Measurements from ENCODE around the gene CTPS2. TPM values are rescaled to one million over a fixed set of nuclear protein-coding genes. Genes with fewer than 3 reads are reported as not detected.

CTPS2 gene
- polyA plus RNA-seq, 1 of the 3 experiments (the other 2 are of a cell fraction) = 6.1 TPM

DNA sequence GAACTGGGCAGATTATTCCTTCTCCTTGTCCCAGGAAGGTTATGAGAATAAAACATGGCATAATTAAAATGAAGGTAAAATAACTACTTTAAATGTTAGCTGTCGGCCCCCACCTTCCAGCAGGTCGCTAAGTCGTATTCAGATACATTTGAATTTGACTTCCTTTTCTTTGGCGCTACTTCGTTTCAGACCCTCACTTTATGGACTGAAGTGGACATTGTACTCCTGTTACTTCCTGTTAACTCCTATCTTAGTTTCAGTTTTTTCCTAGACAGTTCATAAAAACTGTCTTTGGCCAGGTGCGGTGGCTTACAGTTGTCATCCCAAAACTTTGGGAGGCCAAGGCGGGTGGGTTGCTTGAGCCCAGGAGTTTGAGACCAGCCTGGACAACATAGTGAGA, 12.6 kb upstream of the CTPS2 start:
- no peaks in the 10 kb centered on the region for H3K27me3 ChIP-seq (ENCODE audit: insufficient read depth)
- H3K9me3 ChIP-seq = no peaks in the 10 kb centered on the region
- ChIA-PET POLR2A (no interaction called here), CTCF (interaction anchor here (0.5 kb wide), 1 partner anchor 490 kb away, joined by 3 read pairs; no protein-coding TSS in a partner anchor)
- no peak for TF ChIP-seq SIN3A (IDR thresholded peaks at IDR 0.05; ENCODE audit: borderline replicate concordance, low read depth, low read length)
- no peak for TF ChIP-seq JUND (IDR thresholded peaks at IDR 0.05)
- no peak for TF ChIP-seq MXI1 (IDR thresholded peaks at IDR 0.05; ENCODE audit: low read depth, low read length)
- no peak for TF ChIP-seq RXRA (IDR thresholded peaks at IDR 0.05; ENCODE audit: borderline replicate concordance, low read depth)
- TF ChIP-seq FOSL2 (IDR thresholded peaks at IDR 0.05; ENCODE audit: borderline replicate concordance, low read depth) = no peak
- TF ChIP-seq NFIC (IDR thresholded peaks at IDR 0.05; ENCODE audit: borderline replicate concordance) = no peak
- TF ChIP-seq, protein P1, sequence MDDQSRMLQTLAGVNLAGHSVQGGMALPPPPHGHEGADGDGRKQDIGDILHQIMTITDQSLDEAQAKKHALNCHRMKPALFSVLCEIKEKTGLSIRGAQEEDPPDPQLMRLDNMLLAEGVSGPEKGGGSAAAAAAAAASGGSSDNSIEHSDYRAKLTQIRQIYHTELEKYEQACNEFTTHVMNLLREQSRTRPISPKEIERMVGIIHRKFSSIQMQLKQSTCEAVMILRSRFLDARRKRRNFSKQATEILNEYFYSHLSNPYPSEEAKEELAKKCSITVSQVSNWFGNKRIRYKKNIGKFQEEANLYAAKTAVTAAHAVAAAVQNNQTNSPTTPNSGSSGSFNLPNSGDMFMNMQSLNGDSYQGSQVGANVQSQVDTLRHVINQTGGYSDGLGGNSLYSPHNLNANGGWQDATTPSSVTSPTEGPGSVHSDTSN (IDR thresholded peaks at IDR 0.05) = no peak
- no peak for DNase-seq
- no peak overlapping the region for H2AFZ ChIP-seq (ENCODE audit: low read depth)
- H3K9ac ChIP-seq = no peak overlapping the region
- H3K4me3 ChIP-seq (ENCODE audit: low read depth in 2 of 2, low read length in 1 of 2) = no peak overlapping the region
- H3K36me3 ChIP-seq (replicated peaks in 1 of 2; ENCODE audit: control insufficient read depth in 1 of 2, insufficient read depth in 2 of 2, low read length in 1 of 2) = peaks cover 10 to 26% of the 10 kb centered on the region in 2 experiments
- peaks cover 99% of the 10 kb centered on the region for H3K79me2 ChIP-seq (ENCODE audit: insufficient read depth)
- H3K9me2 ChIP-seq = no peaks in the 10 kb centered on the region
- peaks cover 0 to 4% of the 10 kb centered on the region in 2 experiments; a peak in 1 of 4 replicates for H3K4me1 ChIP-seq (ENCODE audit: control insufficient read depth in 1 of 2, insufficient read depth in 2 of 2, low read depth in 1 of 2, low read length in 1 of 2)
- H3K27ac ChIP-seq (ENCODE audit: low read depth in 2 of 2, low read length in 1 of 2) = no peak overlapping the region
- peaks cover 41% of the 10 kb centered on the region for H4K20me1 ChIP-seq (ENCODE audit: insufficient read depth)
- whole genome bisulfite sequencing (ENCODE audit: low lambda C conversion rate) = 95% methylated on average over 7 of the region's 7 CpGs
- H3K4me2 ChIP-seq = no peak overlapping the region
- H3F3A ChIP-seq (replicated peaks; ENCODE audit: insufficient read depth) = no peaks in the 10 kb centered on the region

DNA sequence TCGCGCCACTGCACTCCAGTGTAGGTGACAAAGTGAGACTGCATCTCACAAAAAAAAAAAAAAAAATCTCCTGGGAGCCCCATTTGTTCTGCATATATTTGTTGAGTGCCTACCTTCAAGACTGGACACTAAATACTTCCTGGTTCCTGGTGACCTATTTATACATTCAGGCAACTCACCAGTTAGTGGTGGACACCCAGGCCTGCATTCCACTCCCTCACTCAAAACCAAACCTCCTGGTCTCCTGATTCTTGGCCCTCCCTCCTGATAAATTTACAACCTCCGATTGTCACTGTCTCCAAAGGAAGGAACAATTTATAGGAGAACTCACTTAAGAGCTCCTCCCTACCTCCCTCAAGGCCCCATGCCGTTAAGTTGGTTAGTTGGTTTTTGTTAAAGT, 10.0 kb upstream of the CTPS2 start:
- H3K9ac ChIP-seq = no peak overlapping the region
- peaks cover 41% of the 10 kb centered on the region for H4K20me1 ChIP-seq (ENCODE audit: insufficient read depth)
- 94% methylated on average over 4 of the region's 4 CpGs for WGBS (ENCODE audit: low lambda C conversion rate)
- no peak overlapping the region for H3K27ac ChIP-seq (ENCODE audit: low read depth in 2 of 2, low read length in 1 of 2)
- H3F3A ChIP-seq (replicated peaks; ENCODE audit: insufficient read depth) = peaks cover 7% of the 10 kb centered on the region
- no peaks in the 10 kb centered on the region for H3K27me3 ChIP-seq (ENCODE audit: insufficient read depth)
- no peaks in the 10 kb centered on the region for H3K9me3 ChIP-seq
- H3K36me3 ChIP-seq (replicated peaks in 1 of 2; ENCODE audit: control insufficient read depth in 1 of 2, insufficient read depth in 2 of 2, low read length in 1 of 2) = peaks cover 7 to 10% of the 10 kb centered on the region in 2 experiments
- ChIA-PET POLR2A (interaction anchor here (0.8 kb wide), 1 partner anchor 16 kb away, joined by 3 read pairs; no protein-coding TSS in a partner anchor), CTCF (interaction anchor here (0.6 to 1.6 kb wide), 2 partner anchors 12 to 975 kb away, joined by 3 to 4 read pairs; no protein-coding TSS in a partner anchor)
- no peaks in the 10 kb centered on the region for H3K9me2 ChIP-seq
- H3K4me1 ChIP-seq (ENCODE audit: control insufficient read depth in 1 of 2, insufficient read depth in 2 of 2, low read depth in 1 of 2, low read length in 1 of 2) = peaks cover 0 to 7% of the 10 kb centered on the region in 2 experiments; a peak in 2 of 4 replicates
- H2AFZ ChIP-seq (ENCODE audit: low read depth) = no peak overlapping the region
- no peak for DNase-seq
- peaks cover 78% of the 10 kb centered on the region for H3K79me2 ChIP-seq (ENCODE audit: insufficient read depth)
- no peak overlapping the region for H3K4me3 ChIP-seq (ENCODE audit: low read depth in 2 of 2, low read length in 1 of 2)
- TF ChIP-seq ELF1 (IDR thresholded peaks at IDR 0.05) = no peak
- H3K4me2 ChIP-seq = no peak overlapping the region

DNA sequence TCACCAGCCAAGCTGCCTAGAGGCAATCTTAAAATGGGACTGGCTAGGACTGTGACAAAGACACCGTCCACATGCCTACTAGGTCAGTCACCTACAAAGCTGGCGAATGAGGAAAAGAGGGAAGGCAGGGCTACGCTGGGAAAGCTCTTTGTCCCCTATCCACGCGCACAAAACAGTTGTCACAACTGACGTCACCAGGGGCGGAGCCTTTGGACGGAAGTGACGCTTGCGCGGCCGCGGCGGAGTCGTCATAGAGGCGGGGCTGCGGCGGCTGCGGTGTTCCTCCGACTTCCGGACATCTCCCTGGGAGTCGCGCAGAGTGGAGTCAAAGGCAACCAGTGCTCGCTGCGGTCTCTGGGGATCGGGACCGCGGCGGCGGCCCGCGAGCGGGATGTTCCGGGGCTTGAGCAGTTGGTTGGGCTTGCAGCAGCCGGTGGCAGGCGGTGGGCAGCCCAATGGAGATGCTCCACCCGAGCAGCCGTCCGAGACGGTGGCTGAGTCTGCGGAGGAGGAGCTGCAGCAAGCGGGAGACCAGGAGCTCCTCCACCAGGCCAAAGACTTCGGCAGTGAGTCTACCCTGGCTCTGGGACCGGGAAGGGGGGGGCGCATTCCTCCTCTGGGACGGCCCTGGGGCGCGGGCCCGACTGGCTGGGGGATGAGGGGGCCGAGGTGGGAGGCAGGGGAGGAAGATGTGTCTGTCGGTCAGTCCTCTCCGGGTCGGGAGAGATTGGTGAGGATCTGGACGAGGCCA, 7.0 kb upstream of the CTPS2 start, which contains the start of gene SYAP1:
Gene SYAP1, plus strand, starts transcription at position 279 of the 751 bp plus-strand sequence. Its CDS starts 113 bp downstream, at position 392.
- peak within 1 kb of the TSS; percentile 89 for H3K9ac ChIP-seq
- H3K36me3 ChIP-seq (replicated peaks in 1 of 2; ENCODE audit: control insufficient read depth in 1 of 2, insufficient read depth in 2 of 2, low read length in 1 of 2) = peaks cover 3 to 10% of the 10 kb centered on the region in 2 experiments
- H3K4me1 ChIP-seq (ENCODE audit: control insufficient read depth in 1 of 2, insufficient read depth in 2 of 2, low read depth in 1 of 2, low read length in 1 of 2) = peaks cover 0 to 7% of the 10 kb centered on the region in 2 experiments; a peak in 2 of 4 replicates
- peak within 1 kb of the TSS; percentile 87 for H3K4me2 ChIP-seq
- H3K9me3 ChIP-seq = no peaks in the 10 kb centered on the region
- H3F3A ChIP-seq (replicated peaks; ENCODE audit: insufficient read depth) = peaks cover 7% of the 10 kb centered on the region
- ChIA-PET CTCF (interaction anchor here (0.8 to 1.4 kb wide), 5 partner anchors 11 to 1080 kb away, joined by 3 to 9 read pairs (median 3); no protein-coding TSS in a partner anchor), POLR2A (interaction anchor here (0.6 to 1.4 kb wide), 13 partner anchors 8 to 1376 kb away, joined by 3 to 6 read pairs (median 4); partner anchors contain the start of genes AP1S2, CA5B and TXLNG)
- H3K9me2 ChIP-seq = no peaks in the 10 kb centered on the region
- H3K27ac ChIP-seq (ENCODE audit: low read depth in 2 of 2, low read length in 1 of 2) = peak within 1 kb of the TSS; percentile 90 to 99
- peaks cover 31% of the 10 kb centered on the region for H4K20me1 ChIP-seq (ENCODE audit: insufficient read depth)
- peak within 1 kb of the TSS; percentile 75 to 81 for H3K4me3 ChIP-seq (ENCODE audit: low read depth in 2 of 2, low read length in 1 of 2)
- peaks cover 49% of the 10 kb centered on the region for H3K79me2 ChIP-seq (ENCODE audit: insufficient read depth)
- DNase-seq = peak; percentile 90
- WGBS (ENCODE audit: low lambda C conversion rate) = 0% methylated on average over 24 of the region's 54 CpGs
- H3K27me3 ChIP-seq (ENCODE audit: insufficient read depth) = no peaks in the 10 kb centered on the region
- H2AFZ ChIP-seq (ENCODE audit: low read depth) = peak within 1 kb of the TSS; percentile 69
- TF ChIP-seq, protein P2, sequence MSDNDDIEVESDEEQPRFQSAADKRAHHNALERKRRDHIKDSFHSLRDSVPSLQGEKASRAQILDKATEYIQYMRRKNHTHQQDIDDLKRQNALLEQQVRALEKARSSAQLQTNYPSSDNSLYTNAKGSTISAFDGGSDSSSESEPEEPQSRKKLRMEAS (IDR thresholded peaks at IDR 0.05; ENCODE audit: low read depth) = peak; percentile 87
- TF ChIP-seq MEF2A (IDR thresholded peaks at IDR 0.05; ENCODE audit: borderline replicate concordance, low read depth) (no peak), ELF1 (IDR thresholded peaks at IDR 0.05) (peak; percentile 82), RAD21 (IDR thresholded peaks at IDR 0.05; ENCODE audit: low read length) (no peak), NRF1 (IDR thresholded peaks at IDR 0.05; ENCODE audit: low read depth, low read length) (peak; percentile 56; the same call in 1 of the 2 replicates), GATA2 (CRISPR knock-in tag; IDR thresholded peaks at IDR 0.05) (no peak), SMC3 (IDR thresholded peaks at IDR 0.05; ENCODE audit: low read depth, low read length) (no peak), MXI1 (IDR thresholded peaks at IDR 0.05; ENCODE audit: low read depth, low read length) (peak; percentile 88)
- TF ChIP-seq, protein P3, sequence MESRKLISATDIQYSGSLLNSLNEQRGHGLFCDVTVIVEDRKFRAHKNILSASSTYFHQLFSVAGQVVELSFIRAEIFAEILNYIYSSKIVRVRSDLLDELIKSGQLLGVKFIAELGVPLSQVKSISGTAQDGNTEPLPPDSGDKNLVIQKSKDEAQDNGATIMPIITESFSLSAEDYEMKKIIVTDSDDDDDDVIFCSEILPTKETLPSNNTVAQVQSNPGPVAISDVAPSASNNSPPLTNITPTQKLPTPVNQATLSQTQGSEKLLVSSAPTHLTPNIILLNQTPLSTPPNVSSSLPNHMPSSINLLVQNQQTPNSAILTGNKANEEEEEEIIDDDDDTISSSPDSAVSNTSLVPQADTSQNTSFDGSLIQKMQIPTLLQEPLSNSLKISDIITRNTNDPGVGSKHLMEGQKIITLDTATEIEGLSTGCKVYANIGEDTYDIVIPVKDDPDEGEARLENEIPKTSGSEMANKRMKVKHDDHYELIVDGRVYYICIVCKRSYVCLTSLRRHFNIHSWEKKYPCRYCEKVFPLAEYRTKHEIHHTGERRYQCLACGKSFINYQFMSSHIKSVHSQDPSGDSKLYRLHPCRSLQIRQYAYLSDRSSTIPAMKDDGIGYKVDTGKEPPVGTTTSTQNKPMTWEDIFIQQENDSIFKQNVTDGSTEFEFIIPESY (IDR thresholded peaks at IDR 0.05; ENCODE audit: borderline replicate concordance, low read depth) = no peak

Data from SK-N-SH (cell line).